ENCODE results near the gene BCAN. TPM values are rescaled to one million over a fixed set of nuclear protein-coding genes. Genes with fewer than 3 reads are reported as not detected.

The BCAN gene
- total RNA-seq, 1 experiment from 2014 or later, result 1.2 TPM

DNA sequence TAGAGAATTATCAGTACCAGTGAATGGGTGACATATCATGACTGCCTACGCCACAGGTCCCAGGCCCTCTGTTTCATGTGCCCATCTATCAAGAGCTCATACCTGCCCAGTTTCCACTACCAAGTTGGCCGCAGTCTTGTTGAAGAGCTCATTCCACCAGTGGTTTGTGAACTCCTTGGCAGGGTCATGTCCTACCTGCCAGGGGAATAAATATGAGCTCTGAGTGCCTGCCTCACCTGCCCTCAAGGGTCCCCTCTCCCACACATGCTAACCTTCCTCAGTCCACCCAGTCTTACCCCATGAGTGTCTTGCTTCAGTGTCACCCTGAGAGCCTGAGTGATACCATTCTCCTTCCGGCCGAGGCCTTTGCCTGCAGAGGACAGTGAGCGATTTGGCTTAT, 43.8 kb upstream of the BCAN start:
- no peaks in the 10 kb centered on the region; a peak in 2 of 5 replicates for H3K9me3 Mint-ChIP-seq
- Histone ChIP-seq H3K56ac (ENCODE audit: insufficient read length, low read depth, low read length) (no peak overlapping the region), H3K18ac (ENCODE audit: insufficient read length, low read depth, low read length) (no peak overlapping the region), H4K91ac (ENCODE audit: insufficient read length, low read depth, low read length) (no peak overlapping the region), H3K4me1 (ENCODE audit: insufficient read depth, low read length) (no peaks in the 10 kb centered on the region; the same call in 1 of the 2 replicates), H4K5ac (ENCODE audit: insufficient read length, low read depth, low read length) (no peak overlapping the region), H4K8ac (replicated peaks; ENCODE audit: insufficient read length, low read depth, low read length) (no peak overlapping the region), H3T11ph (ENCODE audit: low read length) (no peak overlapping the region), H2BK12ac (ENCODE audit: insufficient read length, low read depth, low read length) (no peak overlapping the region), H3K79me2 (ENCODE audit: insufficient read depth, low read length) (no peaks in the 10 kb centered on the region; the same call in 1 of the 2 replicates), H3K9me3 (ENCODE audit: control insufficient read depth, low read depth, low read length) (no peaks in the 10 kb centered on the region), H3K14ac (ENCODE audit: insufficient read depth, low read length) (no peak overlapping the region), H2BK5ac (ENCODE audit: insufficient read length, low read length) (no peak overlapping the region), H2AK5ac (ENCODE audit: insufficient read length, low read length) (no peak overlapping the region), H3K4ac (ENCODE audit: low read depth, low read length) (no peak overlapping the region), H3K9ac (ENCODE audit: extremely low read depth, insufficient read length, low read length) (no peak overlapping the region), H2AFZ (ENCODE audit: low read length) (no peak overlapping the region), H3K79me1 (ENCODE audit: insufficient read depth, low read depth, low read length, poor library complexity, severe bottlenecking) (no peaks in the 10 kb centered on the region), H2BK15ac (ENCODE audit: low read depth, low read length) (no peak overlapping the region), H4K20me1 (ENCODE audit: control insufficient read depth, insufficient read depth, insufficient read length) (peaks cover 2% of the 10 kb centered on the region), H2BK20ac (ENCODE audit: low read depth, low read length, poor library complexity, severe bottlenecking) (no peak overlapping the region), H3K23me2 (ENCODE audit: insufficient read length, low read depth, low read length, poor library complexity, severe bottlenecking) (peaks cover 4% of the 10 kb centered on the region), H3K4me2 (ENCODE audit: insufficient read depth, insufficient read length, low read length) (no peak overlapping the region), H2BK120ac (ENCODE audit: low read depth, low read length, poor library complexity, severe bottlenecking) (no peak overlapping the region), H3K23ac (ENCODE audit: insufficient read length, low read depth, low read length) (no peak overlapping the region), H3K27me3 (ENCODE audit: insufficient read depth, low read length) (no peaks in the 10 kb centered on the region), H3K27ac (ENCODE audit: insufficient read length, low read depth, low read length) (no peak overlapping the region)
- H3K36me3 Mint-ChIP-seq (ENCODE audit: insufficient read depth in 1 of 3, low read depth in 3 of 3), result peaks cover 29 to 66% (median 51%) of the 10 kb centered on the region in 3 experiments; a peak in 6 of 7 replicates
- no peak overlapping the region for H3K4me3 Mint-ChIP-seq
- WGBS (ENCODE audit: extremely low coverage, insufficient read length, low lambda C conversion rate), result no CpG with 5 or more reads among the region's 5 CpGs
- H3K27ac Mint-ChIP-seq, result no peak overlapping the region
- no peak for DNase-seq
- H3K27me3 Mint-ChIP-seq (ENCODE audit: low read depth), result peaks cover 2% of the 10 kb centered on the region; the same call in 1 of the 2 replicates
- peaks cover 15 to 23% of the 10 kb centered on the region in 2 experiments for H3K4me1 Mint-ChIP-seq
- TF ChIP-seq, protein P1, sequence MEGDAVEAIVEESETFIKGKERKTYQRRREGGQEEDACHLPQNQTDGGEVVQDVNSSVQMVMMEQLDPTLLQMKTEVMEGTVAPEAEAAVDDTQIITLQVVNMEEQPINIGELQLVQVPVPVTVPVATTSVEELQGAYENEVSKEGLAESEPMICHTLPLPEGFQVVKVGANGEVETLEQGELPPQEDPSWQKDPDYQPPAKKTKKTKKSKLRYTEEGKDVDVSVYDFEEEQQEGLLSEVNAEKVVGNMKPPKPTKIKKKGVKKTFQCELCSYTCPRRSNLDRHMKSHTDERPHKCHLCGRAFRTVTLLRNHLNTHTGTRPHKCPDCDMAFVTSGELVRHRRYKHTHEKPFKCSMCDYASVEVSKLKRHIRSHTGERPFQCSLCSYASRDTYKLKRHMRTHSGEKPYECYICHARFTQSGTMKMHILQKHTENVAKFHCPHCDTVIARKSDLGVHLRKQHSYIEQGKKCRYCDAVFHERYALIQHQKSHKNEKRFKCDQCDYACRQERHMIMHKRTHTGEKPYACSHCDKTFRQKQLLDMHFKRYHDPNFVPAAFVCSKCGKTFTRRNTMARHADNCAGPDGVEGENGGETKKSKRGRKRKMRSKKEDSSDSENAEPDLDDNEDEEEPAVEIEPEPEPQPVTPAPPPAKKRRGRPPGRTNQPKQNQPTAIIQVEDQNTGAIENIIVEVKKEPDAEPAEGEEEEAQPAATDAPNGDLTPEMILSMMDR (conservative IDR thresholded peaks at IDR 0.05), result no peak
